A172 (cell line): ENCODE results near the gene SUGCT. TPM values are rescaled to one million over a fixed set of nuclear protein-coding genes. Genes with fewer than 3 reads are reported as not detected.

Experiments
- DNase-seq: peaks from one replicate; pipeline ENCODE4 v3.0.0-alpha.2; 2015; ENCODE audit warnings: low spot score
- total RNA-seq: library from RNA; depleted of rRNA; stranded (reverse); fragments of >200 nt; shearing (Covaris generic); gene quantifications from 2 replicates; pipeline ENCODE4 v1.2.3, GENCODE V29; 2014

Gene SUGCT
- total RNA-seq, 1 experiment from 2014 or later = 3.3 TPM

DNA sequence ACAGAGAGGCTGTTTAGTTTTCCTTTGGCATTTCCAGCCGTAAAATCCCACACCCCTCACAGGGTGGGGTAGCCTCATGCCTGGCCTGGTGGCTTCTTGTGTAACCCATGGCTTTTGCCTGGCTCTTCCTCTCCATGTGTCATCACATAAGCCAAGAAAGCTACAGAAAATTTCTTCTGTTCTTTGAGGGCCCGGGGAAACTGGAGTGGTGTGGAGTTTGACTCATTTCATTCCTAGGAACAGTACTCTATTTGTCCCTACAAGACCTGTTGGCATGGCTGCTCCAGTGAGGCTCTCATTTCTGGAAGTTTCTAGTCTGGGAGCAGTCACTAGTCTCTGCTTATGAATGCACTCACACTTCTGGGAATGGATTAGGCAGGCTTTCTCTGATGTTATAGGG is 523.9 kb downstream of the SUGCT start:
- DNase-seq = no peak

- no peak for DNase-seq
Measured at GRCh38 chr7:40659231-40659630, 524.4 kb downstream of the SUGCT start.

DNA sequence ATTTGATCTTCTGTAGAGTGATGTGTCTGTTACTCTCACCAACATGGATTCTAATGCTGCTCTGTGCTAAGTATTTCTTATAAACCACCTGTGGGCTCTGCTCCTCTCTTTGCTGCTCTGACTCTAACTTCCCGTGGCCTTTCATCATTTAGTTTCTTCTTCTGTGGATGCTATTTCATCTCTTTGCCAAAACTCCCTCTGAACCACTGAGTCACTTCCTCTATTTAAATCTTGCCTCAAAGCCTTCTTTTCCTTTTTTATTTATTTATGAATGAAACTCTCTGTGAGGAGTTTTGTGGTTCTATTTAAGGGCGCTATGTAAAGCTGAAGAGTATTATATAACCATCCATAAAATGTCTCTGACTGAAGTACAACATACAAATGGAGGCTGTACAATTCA is 538.5 kb downstream of the SUGCT start:
- DNase-seq = peak; percentile 84

GRCh38 chr7:40674316-40674715 is 539.5 kb downstream of the SUGCT start:
- peak; percentile 60 for DNase-seq

DNA sequence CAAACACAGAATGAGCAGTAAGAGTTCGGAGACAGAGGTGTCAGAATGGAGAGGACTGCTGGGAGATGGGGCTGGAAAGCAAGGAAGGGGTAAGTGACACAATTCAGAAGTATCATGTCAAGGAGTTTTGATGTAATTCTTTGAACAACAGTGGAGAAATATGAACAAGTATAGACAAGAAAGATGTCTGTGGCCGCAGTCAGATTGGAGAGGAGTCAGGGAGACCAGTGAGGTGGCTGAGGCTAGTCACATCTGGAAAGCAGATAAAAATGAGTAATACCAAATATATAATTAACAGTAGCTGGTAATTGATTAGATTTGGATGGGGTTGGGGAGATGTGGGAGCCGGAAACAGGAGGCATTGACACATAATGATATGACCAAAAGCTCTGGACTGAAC is 540.9 kb downstream of the SUGCT start:
- DNase-seq = no peak

GRCh38 chr7:40676221-40676620 is 541.4 kb downstream of the SUGCT start:
- no peak for DNase-seq

DNA sequence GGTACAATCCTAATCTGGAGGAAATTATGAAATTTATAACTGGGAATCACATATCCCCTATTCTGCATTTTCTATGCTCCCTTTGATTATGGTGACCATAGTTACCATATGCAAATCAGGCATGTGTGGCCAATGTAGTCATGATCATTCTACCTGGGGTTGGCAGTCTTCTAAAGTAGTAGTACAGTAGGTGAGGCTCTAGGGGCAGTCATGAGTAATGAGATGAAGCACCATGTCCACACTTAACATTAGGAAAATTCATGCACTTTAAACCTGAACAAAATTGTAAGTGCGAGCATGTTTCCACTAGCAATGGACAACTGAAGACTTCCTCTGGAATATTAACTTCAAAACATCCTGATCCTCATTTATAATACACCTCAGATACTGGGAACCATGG is 545.9 kb downstream of the SUGCT start:
- peak; percentile 46 for DNase-seq

DNA sequence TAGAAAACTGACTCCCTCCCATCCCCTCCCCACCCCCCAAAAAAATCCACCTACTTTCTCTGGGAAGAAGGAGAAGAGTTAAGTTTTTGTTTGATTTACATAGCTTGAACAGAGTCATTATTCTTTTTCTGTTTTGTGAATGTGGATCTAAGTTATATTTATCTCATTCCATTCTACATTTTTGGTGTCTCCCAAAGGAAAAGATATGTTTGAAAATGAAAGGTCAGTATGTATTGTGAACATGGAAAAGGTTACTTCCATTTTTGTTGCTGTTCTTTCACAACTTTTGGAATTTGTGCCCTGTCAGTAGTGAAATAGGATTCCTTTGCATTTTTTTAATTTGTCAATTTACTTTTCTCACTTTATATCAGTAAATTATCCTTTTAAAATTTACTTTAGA is 547.9 kb downstream of the SUGCT start:
- DNase-seq = no peak

DNA sequence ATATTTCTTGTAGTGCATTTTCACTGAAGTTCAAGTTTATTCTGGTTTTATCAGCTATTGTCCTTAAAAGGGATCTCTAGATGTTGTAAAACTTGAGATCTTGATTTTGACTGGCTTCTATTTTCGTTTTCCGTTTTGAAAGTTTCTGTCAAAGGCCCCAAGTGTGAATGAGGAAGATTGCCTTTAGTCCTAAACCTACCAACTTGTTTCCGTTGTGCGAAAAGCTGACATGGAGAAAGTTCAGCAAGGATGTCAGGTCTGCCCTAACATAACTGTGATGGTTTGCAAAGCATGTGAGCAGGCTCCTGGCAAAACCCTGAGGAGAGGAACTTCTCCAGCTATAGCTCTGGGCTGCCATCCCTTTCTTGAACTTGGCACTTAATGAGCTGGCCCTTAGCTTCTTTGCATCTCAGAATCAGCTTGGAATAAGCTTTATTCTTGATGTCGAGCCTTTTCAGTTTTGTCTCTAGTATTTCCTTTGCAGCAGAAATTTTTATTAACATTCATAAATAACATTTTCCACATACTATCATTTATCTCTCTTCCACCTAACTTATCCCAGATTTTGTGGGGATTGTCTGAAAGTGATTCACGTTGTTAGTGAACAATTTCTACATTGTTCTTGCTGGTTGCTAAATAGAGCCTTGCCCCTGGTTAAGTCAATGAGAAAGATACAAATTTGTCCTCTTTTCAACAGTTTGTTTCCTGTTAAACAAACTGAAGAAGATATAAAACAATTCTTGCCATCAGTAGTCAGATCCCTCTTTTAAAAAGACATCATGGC is 559.4 kb downstream of the SUGCT start:
- no peak for DNase-seq

- no peak for DNase-seq
Measured at GRCh38 chr7:40694991-40695390, 560.2 kb downstream of the SUGCT start.

DNA sequence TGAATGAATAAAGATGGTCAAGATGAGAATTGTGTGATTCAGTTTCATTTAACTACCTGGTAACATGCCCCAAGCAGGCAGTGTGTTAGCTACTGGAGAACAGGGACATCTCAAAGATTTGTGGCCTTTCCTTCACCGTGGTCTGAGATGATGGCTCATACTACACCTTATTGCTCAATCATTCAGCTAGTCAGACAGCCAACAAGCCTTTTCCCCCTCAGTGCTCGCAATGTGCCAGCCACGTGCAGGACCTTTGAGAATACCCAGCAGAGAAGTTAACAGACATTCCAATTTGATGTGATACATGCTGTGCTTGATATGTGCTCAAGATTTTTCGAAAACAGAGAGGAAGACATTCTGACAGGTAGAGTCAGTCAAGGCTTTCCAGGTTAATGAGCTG is 562.8 kb downstream of the SUGCT start:
- DNase-seq = no peak

GRCh38 chr7:40698214-40698920 is 563.6 kb downstream of the SUGCT start:
- peak; percentile 21 for DNase-seq

GRCh38 chr7:40698921-40699260 is 564.1 kb downstream of the SUGCT start:
- no peak for DNase-seq

DNA sequence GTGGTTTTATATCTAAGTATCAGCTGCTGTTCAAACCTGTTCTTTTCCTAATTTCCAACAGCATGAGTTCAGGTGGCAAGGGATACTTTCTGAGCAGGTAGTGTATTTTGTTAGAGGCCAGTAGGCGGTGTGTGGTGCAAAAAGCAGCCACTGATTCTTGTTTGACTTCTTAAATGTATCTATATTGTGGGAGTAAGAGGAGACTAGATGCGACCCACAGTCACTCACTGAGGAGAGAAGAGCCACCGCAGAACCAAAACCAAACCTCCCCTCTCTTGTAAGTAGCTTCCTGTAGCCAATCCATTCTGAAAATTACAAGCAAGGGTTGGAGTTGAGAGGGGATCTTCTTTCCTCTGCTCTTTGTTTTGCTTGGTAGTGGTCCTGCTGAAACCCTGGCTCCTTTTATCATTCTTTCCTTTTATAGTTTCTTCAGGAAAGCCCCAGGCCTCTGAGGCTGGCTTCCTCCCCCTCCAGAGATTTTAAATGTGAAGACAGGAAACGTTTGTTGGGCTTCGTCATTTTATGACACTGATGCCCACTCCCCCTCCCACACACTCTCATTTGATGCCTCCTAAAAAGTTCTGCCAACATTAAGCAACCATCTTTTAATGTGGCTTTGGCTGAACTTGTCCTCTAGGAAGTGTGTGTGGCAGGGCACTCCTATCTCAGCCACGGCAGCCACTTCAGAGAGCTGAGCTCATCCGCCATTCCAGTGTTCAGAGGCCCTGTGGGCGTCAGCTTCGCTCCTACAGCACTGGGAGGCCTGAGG is 566.0 kb downstream of the SUGCT start:
- peak; percentile 62 for DNase-seq

DNA sequence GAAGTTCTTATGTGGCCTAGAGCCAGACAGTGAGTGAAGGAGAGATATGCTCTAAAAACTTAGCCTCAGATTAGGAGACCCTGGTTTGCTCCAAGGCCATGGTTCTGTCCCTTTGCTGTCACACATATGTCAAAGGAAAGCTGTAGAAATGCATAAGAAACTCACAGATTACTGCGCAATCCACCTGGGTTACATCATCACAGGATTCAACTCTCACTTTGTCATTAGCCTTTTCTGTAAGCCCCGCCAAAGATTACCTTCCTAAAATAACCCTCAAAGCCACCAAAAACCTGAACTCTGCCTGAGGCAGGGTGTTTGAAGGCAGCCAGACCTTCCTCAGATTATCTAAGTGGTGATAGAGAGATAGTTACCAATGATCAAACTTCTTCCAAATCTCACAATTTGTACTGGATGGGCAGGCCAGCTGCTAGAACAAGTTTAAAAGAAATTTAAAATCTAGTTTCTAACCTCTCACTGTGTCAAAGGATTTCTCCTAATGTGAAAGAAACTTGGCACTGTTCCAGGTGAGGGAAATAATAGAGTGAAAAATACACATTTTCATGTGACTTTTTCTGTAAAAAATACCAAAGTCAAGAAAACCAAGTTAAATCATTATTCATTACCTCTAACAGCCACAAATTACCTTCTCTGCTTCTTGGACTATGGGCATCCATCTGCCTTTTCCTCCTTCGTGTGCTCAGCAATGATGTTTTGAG is 567.2 kb downstream of the SUGCT start:
- no peak for DNase-seq

DNA sequence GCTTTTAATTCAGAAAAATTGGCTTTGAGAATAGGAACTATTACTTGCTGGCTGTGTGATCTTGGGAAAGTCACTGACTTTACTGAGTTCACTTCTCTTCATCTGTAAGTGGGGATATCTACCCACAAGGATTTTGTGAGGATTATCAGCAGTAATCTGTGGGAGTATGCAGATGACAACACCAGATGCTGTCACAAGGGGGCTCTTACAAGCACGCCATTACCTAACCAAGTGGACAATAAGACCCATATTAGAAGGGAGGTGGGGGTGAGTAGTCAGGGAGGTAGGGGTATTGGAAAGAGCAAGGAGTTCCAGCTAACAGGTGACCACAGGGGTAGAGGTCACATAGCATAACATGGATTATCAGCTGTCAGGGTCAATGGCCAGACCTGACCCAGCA is 569.4 kb downstream of the SUGCT start:
- DNase-seq = no peak

DNA sequence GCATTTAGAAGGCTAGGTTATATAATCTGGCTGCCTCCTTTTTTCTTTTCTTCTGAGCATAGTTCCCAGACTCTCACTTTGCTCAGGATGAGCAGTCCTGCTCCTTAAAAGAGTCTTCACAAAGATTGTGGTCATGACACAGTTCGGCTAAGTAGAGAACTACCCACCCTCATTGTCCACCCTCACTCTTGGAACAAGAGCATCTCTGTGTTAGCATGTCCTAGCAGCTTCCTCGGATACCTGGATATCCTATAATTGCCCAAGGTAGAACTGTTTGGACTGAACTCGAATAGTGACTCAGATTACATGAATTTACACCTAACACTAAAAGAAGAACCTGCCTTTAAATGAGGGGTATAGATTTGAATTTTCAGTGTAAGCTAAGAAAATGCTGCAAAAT is 572.0 kb downstream of the SUGCT start:
- no peak for DNase-seq

- no peak for DNase-seq
Measured at GRCh38 chr7:40709062-40709964, 574.5 kb downstream of the SUGCT start.

DNA sequence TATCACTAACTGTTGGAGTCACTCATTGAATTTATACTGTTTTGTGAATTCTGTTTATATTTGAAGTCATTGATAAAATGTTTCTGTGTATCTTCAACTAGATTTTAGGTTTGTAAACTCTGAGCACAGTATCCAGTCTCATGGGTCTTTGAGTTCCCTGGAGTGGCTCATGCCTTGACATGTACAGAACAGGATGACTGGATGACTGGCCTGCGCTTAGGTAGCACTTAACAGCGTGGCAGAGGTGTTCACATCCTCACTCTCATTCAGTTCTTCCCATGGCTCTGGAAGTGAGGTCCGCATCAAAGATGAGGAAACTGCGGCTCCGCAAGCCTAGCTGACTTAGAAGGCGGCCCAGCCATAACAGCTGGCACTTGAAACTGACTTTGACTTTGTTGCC is 576.9 kb downstream of the SUGCT start:
- DNase-seq = no peak

DNA sequence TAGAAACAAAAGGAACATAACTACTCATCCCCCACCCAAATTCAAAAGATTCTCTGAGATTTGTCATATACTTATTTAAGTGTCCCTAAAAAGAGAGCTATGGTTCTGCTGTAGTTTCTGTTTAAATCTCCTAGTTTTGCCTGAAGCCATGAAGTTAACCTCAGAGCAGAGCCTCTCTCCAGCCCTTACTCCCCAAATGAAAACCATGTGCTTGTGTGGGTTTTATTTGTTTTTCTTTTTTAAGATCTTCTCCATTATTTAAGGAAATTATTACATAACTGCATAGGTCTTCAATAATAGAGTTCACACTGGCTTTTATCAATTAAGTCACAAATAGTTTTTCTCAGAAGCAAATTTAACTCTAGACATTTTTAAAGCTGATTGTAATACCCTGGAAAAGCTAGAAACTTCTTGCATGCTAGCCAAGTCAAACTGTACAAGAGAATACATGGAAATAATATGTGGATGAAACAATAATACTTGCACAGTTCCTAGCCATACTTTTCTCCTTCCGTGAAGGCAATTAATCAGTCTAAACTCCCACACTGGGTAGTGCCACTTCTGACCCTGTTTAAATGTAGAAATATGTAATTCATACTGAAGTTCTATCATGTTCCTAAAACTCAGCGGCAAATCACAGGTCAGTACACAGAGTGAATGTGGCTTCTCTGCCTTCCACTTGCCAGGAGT is 579.7 kb downstream of the SUGCT start:
- no peak for DNase-seq

DNA sequence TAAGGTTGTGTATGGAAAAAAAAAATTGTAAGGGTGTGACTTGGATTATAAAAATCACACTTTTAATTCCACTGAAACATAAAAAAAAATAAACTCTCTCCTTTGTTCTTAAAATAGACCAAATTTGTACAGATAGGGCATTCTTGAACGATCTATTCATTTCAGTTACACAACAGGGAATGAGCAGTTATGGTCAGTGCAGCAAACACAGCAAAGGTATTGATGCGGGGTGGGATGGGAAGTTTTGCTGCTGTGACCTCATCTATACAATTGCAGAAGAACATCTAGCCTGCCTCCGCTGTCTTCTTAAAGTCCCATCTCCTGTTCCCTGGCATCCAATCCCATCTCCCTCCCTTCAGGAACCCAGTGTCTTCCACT is 580.2 kb downstream of the SUGCT start:
- no peak for DNase-seq
